ENCODE data around the gene BCAS3. TPM values are rescaled to one million over a fixed set of nuclear protein-coding genes. Genes with fewer than 3 reads are reported as not detected.

Gene BCAS3
- polyA plus RNA-seq, 3 donors from 2014 or later, result 26.3 to 53.8 (median 50.1) TPM

DNA sequence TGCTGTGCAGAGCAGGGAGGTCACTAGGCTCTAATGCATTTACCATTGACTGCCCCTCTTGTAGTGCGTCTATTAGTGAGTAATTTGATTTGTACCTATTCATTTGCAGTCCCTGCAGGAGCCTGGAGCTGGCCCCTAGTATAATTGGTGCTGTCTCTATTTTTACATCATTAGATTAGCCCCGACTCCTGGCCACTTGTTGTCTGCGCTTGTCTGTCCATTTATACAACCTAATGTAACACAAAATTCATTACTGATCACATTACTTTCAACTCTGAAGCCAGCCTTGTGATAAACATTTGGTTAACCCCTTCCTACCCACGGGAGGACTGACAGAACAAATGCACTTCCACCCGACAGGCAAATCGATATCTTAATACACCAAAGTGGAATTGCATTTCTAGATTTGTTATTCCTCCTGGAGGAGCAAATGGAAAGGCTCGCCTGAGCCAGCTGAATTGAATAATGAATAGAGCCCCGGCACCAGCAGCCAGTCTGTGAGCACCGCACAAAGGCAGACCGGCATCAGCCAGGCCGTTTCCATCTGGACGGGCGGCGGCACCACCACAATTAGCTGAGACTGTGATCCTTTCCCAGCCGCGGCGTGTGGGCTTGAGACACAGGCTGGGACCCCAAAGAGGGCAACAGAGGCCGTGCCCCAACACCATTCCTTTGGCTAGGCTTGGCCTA, 703.3 kb downstream of the BCAS3 start:
- H3K9me3 Mint-ChIP-seq, result peaks cover 0 to 2% (median 0%) of the 10 kb centered on the region in 6 donors
- H3K27ac Mint-ChIP-seq, result no peak overlapping the region
- peaks cover 0 to 3% (median 0%) of the 10 kb centered on the region in 3 donors for H3K36me3 Mint-ChIP-seq
- no peaks in the 10 kb centered on the region for H3K27me3 Mint-ChIP-seq (ENCODE audit: low read depth in 3 of 3)
- no peak for DNase-seq
- H3K4me1 Mint-ChIP-seq, result no peaks in the 10 kb centered on the region
- H3K4me3 Mint-ChIP-seq, result no peak overlapping the region

DNA sequence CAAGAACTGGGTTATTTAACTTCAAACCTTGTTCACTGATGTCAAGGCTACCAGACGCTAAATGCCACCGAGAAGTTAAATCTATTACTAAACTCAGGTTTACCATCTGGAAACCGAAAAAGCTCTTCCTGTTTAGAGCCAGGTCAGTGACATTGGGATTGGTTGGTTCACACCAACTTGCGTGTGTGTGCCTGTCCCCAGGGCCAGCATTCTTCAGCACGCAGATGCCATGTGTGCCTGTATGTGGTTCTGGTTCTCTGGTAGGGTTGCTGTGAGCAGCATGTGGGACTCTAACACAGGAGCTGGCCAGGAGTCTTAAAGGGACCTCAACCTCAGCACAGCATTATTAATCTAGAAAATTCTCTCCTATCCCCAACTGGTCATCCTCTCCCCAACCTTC, 703.9 kb downstream of the BCAS3 start:
- no peak for DNase-seq
- Mint-ChIP-seq H3K27ac (no peak overlapping the region), H3K9me3 (no peaks in the 10 kb centered on the region), H3K36me3 (peaks cover 0 to 3% (median 0%) of the 10 kb centered on the region in 3 donors), H3K4me3 (no peak overlapping the region), H3K4me1 (no peaks in the 10 kb centered on the region), H3K27me3 (ENCODE audit: low read depth in 3 of 3) (no peaks in the 10 kb centered on the region)

DNA sequence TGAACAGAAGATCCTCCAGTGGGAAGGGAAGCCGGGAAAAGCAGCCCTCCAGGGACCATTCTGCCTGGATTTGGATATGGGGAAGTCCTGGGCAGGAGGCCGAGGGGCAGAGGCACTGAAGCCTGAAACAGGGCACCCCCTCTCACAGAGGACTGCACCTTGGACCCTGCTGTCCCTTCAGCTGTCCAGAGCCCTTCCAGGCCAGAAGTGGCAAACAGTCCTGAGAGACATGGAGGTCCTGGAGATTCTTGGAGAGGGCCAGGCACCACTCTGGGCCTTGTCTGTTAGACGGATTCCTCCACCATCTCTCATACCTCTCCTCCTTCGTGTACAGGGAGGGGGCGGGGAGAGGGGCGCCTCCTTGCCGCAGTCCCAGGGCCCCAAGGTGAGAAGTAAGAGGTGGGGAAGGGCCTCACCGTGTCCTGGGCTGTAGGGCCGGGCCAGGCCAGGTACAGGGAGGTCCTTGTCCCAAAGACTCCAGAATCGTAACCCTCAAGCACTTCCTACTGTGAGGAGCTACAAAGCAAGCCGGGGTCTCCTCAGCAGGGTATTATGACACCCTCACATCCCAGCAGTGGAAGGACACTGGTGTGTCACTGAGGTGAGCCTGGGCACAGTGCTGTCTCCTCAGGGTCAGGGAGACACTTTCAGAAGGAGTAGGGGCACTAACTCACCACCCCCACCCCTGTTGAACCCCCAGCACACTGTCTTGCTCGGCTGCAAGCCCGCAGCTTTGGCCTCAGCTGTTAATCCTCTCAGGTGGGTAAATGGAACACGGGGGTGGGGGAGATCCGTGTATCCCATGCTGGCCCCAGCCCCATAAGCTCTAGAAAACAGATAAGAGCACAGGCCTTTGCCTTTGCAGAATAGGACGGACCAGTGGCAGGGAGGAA, 705.4 kb downstream of the BCAS3 start:
- peaks cover 0 to 1% (median 0%) of the 10 kb centered on the region in 3 donors for H3K27me3 Mint-ChIP-seq (ENCODE audit: low read depth in 3 of 3)
- H3K36me3 Mint-ChIP-seq, result peaks cover 0 to 3% (median 0%) of the 10 kb centered on the region in 3 donors
- H3K4me1 Mint-ChIP-seq, result no peaks in the 10 kb centered on the region
- no peak overlapping the region for H3K4me3 Mint-ChIP-seq
- no peaks in the 10 kb centered on the region for H3K9me3 Mint-ChIP-seq
- no peak for DNase-seq
- no peak overlapping the region for H3K27ac Mint-ChIP-seq

DNA sequence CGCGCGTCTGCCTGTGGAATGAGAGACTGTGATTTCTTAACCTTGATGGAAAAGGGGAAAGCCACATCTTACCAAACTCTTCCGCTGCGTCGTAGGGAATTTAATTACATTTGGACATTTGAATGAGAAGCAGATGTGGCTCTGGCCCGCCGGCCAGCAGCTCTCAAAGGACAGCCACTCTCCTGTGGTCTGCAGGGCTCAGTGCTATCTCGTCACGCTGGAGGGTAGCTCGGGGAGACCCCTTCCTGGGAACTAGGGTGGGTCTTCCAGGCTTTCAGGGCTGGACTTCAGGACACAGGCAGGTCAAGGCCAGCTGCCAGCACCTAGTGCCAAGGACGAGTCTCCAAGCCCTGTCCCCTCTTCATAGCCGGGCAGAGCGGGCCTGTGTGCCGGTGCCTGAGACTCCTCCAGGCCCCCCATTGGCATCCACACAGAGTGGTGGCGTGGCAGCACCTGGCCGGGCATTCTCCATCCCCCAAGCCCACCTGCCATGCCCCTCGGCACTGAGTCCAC, 706.1 kb downstream of the BCAS3 start:
- Mint-ChIP-seq H3K27ac (no peak overlapping the region), H3K27me3 (ENCODE audit: low read depth in 3 of 3) (peaks cover 0 to 1% (median 0%) of the 10 kb centered on the region in 3 donors), H3K36me3 (no peaks in the 10 kb centered on the region), H3K9me3 (no peaks in the 10 kb centered on the region), H3K4me3 (no peak overlapping the region), H3K4me1 (no peaks in the 10 kb centered on the region)
- no peak for DNase-seq

DNA sequence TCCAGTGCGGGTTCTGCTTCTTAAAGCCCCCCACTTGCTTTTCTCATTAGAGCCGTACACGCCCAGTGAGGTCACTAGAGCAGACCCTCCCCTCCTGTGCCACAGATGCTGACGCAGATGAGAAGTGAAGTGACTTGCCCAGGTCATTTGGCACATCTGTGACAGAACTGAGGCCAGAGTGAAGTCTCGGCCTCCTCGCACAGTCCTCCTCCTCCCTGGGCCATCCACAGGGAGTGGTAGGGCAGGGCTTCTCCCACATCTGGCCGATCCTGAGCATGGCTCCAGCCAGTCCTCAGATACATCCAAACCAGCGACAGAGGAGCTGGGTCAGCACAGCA, 706.7 kb downstream of the BCAS3 start:
- no peak overlapping the region for H3K4me3 Mint-ChIP-seq
- DNase-seq, result no peak
- no peaks in the 10 kb centered on the region for H3K9me3 Mint-ChIP-seq
- H3K27me3 Mint-ChIP-seq (ENCODE audit: low read depth in 3 of 3), result peaks cover 0 to 1% (median 0%) of the 10 kb centered on the region in 3 donors
- no peaks in the 10 kb centered on the region for H3K36me3 Mint-ChIP-seq
- H3K27ac Mint-ChIP-seq, result no peak overlapping the region
- H3K4me1 Mint-ChIP-seq, result no peaks in the 10 kb centered on the region

DNA sequence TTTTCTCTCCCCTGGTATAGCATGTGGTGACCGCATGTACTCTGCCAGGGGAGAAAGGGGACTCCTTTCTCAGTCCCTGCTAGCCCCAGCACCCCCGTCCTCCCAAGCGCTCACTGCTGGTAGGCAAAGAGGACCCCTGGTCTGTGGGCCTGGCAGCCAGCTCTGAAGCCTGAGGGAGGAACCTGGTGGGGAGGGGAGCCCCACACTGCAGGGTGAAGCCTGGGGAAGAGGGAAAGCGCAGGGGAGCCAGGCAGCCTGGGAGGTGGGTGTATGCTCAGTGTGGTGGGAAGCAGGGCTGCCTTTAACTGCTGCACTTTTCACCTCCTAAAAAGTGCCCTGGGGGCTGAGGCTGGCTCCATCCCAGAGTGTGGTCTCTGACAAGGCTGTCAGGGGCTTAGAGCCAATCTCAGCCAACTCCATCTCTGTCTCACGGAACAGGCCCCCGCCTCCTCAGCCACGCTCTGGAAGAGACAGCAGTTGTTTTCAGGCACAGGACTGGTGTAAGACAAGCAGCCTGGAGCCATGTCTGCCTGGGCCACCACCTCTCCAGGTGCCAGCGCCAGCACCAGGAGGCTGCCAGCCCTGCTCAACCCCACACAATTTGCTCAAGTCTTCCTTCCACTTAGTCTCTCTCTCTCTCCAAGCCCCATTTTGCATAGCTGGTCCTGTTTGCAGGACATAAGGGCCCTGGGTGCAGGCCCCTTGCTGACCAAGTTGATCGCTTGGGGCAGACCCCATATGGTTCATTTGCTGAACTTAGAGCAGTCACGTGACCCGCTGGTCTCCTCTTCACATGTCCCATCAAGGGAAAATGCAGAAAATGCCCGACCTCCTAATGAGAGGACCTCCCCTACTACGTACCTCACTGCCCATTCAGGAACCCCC, 707.3 kb downstream of the BCAS3 start:
- DNase-seq, result no peak
- H3K27ac Mint-ChIP-seq, result no peak overlapping the region

DNA sequence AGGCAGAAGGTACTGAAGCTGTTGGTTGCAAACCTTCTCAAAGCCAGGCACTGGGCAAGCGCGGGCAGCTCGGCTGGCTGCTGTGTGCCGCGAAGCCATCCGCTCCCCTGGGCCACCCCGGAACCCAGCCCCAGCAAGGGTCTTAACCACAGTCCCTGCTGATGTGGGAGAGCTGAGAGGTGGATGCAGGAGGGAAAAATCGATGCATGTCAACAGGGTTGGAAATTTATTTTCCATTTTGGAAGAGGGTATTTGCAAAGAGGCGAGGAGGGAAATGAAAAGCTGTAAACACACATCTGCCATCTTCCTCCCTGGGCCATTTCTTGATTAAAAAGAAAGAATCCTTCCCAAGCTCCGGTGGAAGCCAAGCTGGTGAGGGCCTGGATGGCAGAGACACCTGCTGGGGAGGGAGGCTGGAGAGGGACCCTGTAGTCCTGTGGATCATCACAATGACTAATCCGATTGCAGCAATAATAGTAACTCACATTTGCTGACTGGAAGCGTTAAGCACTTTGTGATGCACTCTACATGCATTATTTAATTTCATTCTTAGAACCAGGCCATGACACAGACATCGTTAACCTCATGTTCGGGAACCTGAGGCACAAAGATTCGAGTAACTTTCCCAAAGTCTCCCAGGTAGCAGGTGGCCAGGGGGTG, 708.1 kb downstream of the BCAS3 start:
- Mint-ChIP-seq H3K27me3 (ENCODE audit: low read depth in 3 of 3) (peaks cover 0 to 1% (median 0%) of the 10 kb centered on the region in 3 donors), H3K36me3 (no peaks in the 10 kb centered on the region), H3K27ac (no peak overlapping the region), H3K4me1 (peaks cover 0 to 2% of the 10 kb centered on the region in 2 donors), H3K9me3 (no peaks in the 10 kb centered on the region), H3K4me3 (no peak overlapping the region)
- DNase-seq, result no peak

More for the DNA sequence above, 707.3 kb downstream of the BCAS3 start:
- no peak overlapping the region for H3K4me3 Mint-ChIP-seq
- peaks cover 0 to 2% of the 10 kb centered on the region in 2 donors for H3K4me1 Mint-ChIP-seq
- no peaks in the 10 kb centered on the region for H3K36me3 Mint-ChIP-seq
- peaks cover 0 to 1% (median 0%) of the 10 kb centered on the region in 3 donors for H3K27me3 Mint-ChIP-seq (ENCODE audit: low read depth in 3 of 3)
- no peaks in the 10 kb centered on the region for H3K9me3 Mint-ChIP-seq

DNA sequence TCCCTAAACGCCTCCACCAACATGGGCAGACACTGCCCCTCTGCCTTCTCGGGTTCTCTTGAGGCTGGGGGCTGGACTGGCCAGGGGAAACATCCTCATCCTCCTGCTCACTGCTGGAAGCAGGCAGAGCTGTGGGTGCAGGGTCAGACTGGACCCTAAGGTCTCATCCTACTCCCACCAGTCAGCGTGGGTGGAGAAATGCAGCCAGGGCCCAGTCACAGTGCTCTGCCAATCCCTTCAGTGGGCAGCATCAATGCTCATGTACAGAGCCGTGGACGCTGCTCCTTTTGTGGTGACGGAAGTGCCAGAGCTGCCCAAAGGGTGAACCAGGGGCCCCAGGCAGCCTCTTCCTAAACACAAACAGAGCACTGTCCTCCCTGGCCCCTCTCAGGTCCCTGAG, 708.6 kb downstream of the BCAS3 start:
- H3K9me3 Mint-ChIP-seq, result no peaks in the 10 kb centered on the region
- H3K4me3 Mint-ChIP-seq, result no peak overlapping the region
- no peak for DNase-seq
- no peaks in the 10 kb centered on the region for H3K36me3 Mint-ChIP-seq
- H3K27me3 Mint-ChIP-seq (ENCODE audit: low read depth in 3 of 3), result peaks cover 0 to 1% (median 0%) of the 10 kb centered on the region in 3 donors
- H3K27ac Mint-ChIP-seq, result no peak overlapping the region
- peaks cover 0 to 2% of the 10 kb centered on the region in 2 donors for H3K4me1 Mint-ChIP-seq

DNA sequence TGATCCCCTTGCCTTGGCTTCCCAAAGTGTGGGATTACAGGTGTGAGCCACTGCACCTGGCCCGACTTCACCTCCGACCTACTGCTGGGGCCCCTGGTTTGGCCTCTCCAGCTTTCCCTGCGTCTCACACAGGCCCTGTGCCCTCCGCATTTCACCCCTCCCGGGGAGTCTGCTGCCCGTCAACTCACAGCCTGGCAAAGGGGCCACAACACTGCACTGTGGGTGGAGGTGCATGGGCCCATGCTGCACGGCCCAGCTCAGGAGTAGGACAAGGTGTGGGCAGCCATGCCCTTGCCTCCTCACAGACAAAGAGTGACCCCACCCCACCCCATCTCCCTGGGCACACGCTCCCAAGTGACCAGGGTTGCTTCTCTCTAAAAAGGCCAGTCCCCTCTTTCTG, 709.4 kb downstream of the BCAS3 start:
- Mint-ChIP-seq H3K4me3 (no peak overlapping the region), H3K27ac (no peak overlapping the region), H3K4me1 (peaks cover 0 to 2% of the 10 kb centered on the region in 2 donors), H3K36me3 (peaks cover 0 to under 1% (median 0%) of the 10 kb centered on the region in 3 donors), H3K27me3 (ENCODE audit: low read depth in 3 of 3) (peaks cover 0 to 1% (median 0%) of the 10 kb centered on the region in 3 donors), H3K9me3 (no peaks in the 10 kb centered on the region)
- DNase-seq, result no peak

DNA sequence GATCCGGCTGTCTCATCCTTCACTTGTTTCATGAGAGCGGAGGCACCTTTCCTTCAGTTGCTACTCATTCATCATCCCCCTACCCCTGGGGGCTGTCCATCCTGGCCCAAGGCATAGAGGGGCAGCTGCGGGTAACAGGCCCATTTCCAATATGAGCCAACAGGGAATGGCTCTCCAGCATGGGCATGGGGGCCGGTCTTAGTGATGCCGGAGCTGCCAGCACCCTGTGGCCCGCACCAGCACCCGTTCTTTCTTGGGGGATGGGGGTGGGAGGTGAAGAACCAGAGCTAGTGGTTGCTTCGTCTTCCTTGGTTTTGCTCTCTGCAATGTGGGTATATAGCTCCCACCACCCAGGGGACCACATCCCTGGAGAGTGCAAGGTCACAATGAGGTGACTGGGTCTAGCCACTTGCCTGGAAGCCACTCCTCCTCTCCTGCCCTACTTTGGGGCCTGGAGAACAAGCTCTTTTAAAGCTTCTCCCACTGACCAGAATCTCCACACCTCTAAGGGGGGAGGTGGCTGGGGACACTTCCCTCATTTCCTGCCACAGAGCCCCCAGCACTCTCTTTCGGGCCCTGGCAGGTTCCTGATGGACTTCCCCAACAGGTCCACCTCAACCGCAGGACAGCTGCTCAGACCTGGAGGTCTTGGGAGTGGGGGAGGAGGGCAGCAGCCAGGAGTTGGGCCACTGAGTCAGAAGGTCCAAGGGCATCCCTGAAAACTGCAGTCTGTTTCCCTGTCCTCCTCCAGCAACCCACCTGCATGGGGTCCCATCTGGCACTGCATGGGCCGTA, 710.1 kb downstream of the BCAS3 start:
- Mint-ChIP-seq H3K4me3 (no peak overlapping the region), H3K36me3 (peaks cover 0 to 8% (median 2%) of the 10 kb centered on the region in 3 donors), H3K27ac (no peak overlapping the region), H3K27me3 (ENCODE audit: low read depth in 3 of 3) (peaks cover 0 to 1% (median 0%) of the 10 kb centered on the region in 3 donors), H3K4me1 (peaks cover 0 to 2% of the 10 kb centered on the region in 2 donors), H3K9me3 (no peaks in the 10 kb centered on the region)
- DNase-seq, result no peak

DNA sequence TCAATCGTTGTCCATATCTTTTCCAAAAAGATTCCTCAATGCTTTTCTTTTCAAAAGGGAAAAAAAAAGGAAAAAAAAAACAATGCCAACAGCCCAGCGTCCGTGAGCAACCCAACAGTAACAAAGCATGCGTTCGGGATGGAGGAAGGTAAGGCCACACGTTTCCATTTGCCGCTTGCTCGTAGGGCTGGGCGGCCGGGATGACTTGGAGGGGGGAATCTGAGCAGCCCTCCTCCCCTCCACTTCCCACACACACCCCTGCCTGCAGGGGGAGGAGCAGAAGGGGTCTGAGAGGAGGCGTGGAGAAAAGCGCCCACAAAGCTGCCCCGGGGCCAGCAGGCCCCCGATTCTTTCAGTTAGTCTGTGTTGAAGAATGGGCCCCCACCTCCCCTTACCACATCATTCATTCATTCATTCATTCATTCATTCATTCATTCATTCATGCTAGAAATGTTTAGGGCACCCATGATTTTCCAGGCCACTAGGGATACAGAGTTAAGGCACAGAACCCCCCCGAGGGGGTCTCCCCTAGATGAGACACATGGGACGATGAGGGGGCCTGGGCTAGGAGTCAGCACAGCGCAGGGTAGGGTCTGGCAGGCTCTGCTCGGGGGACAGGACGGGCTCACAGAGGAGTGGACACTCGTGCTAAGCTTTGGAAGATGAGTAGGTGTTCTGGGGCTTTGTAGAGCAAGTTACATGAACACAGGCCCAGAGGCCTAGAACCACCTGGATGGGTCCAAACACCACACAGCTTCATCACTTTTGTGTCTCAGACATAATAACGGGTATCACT, 711.1 kb downstream of the BCAS3 start:
- H3K27me3 Mint-ChIP-seq (ENCODE audit: low read depth in 3 of 3), result peaks cover 0 to 1% (median 0%) of the 10 kb centered on the region in 3 donors
- no peak overlapping the region for H3K4me3 Mint-ChIP-seq
- DNase-seq, result no peak

More for the DNA sequence above, 711.1 kb downstream of the BCAS3 start:
- H3K9me3 Mint-ChIP-seq, result no peaks in the 10 kb centered on the region
- H3K27ac Mint-ChIP-seq, result no peak overlapping the region
- H3K4me1 Mint-ChIP-seq, result peaks cover 0 to 2% of the 10 kb centered on the region in 2 donors
- H3K36me3 Mint-ChIP-seq, result peaks cover 0 to 12% (median 3%) of the 10 kb centered on the region in 3 donors

Measured in immature natural killer cell (primary cell).